Lower lobe of right lung (tissue), 2 donors: Measurements from ENCODE around the gene DYNLT1. TPM values are rescaled to one million over a fixed set of nuclear protein-coding genes. Genes with fewer than 3 reads are reported as not detected.
"Not testable (repeated sequence)": the region's sequence is repeated elsewhere in the genome, so short reads cannot be mapped to it uniquely, and the experiment has no call there.

ENCODE experiments used
- ATAC-seq, 2 donors: fragments of 200-7000 bp; cut with Tn5 transposase; one replicate each; pipeline ENCODE4 v1.9.1; 2020 to 2022; ENCODE audit warnings: mild to moderate bottlenecking in 2 of 2, moderate library complexity in 2 of 2
- DNase-seq: peaks from one replicate; pipeline ENCODE4 v3.0.0-alpha.2; 2020
- H3K27ac ChIP-seq: fragments of 200-600 bp; one replicate; pipeline ENCODE4 v1.8.0; 2022
- H3K27me3 ChIP-seq: fragments of 200-600 bp; one replicate; pipeline ENCODE4 v1.8.0; 2022; ENCODE audit warnings: low read depth
- H3K36me3 ChIP-seq: fragments of 200-600 bp; one replicate; pipeline ENCODE4 v1.8.0; 2022; ENCODE audit warnings: mild to moderate bottlenecking
- H3K4me1 ChIP-seq: fragments of 200-600 bp; one replicate; pipeline ENCODE4 v1.8.0; 2022
- H3K4me3 ChIP-seq: fragments of 200-600 bp; one replicate; pipeline ENCODE4 v1.8.0; 2022; ENCODE audit warnings: mild to moderate bottlenecking
- H3K9me3 ChIP-seq: fragments of 200-600 bp; one replicate; pipeline ENCODE4 v1.8.0; 2022
- CTCF ChIP-seq: fragments of 200-600 bp; IDR thresholded peaks from one replicate; pipeline ENCODE4 v1.8.0; 2022; ENCODE audit warnings: antibody characterized with exemption, mild to moderate bottlenecking
- intact Hi-C: fragments of 100-400 bp; cut with DNase I; formaldehyde crosslinking; loops from one replicate; pipeline ENCODE4 v1.11.0; 2022
- total RNA-seq: library from RNA; stranded (reverse); fragmentation: NEBNext Ultra II Directional; extraction: Animal tissue kit (Norgen Biotek cat#: 25700); gene quantifications from one replicate; pipeline ENCODE4 v1.2.1, GENCODE V29; 2021
- donor health status: DM: no; HTN: yes; CAD: no; lungs with severe emphysema.

Gene DYNLT1
- total RNA-seq, 1 donor from 2014 or later = 101 TPM

GRCh38 chr6:158684745-158685324 lies 40.3 kb upstream of the DYNLT1 start:
- Histone ChIP-seq H3K4me1 (peaks cover 26% of the 10 kb centered on the region), H3K4me3 (no peak overlapping the region), H3K9me3 (no peaks in the 10 kb centered on the region), H3K27me3 (no peaks in the 10 kb centered on the region), H3K36me3 (no peaks in the 10 kb centered on the region), H3K27ac (peak overlapping the region; percentile 80)
- TF ChIP-seq CTCF = no peak
- intact Hi-C loops = no loop called here
- DNase-seq (no peak), ATAC-seq (no peak)

GRCh38 chr6:158684311-158684710 lies 39.8 kb upstream of the DYNLT1 start:
- Histone ChIP-seq H3K4me1 (peaks cover 26% of the 10 kb centered on the region), H3K9me3 (no peaks in the 10 kb centered on the region), H3K36me3 (no peaks in the 10 kb centered on the region), H3K27me3 (no peaks in the 10 kb centered on the region), H3K4me3 (no peak overlapping the region), H3K27ac (no peak overlapping the region)
- no peak for ATAC-seq
- DNase-seq = no peak
- intact Hi-C loops = no loop called here
- no peak for TF ChIP-seq CTCF

- no peak for ATAC-seq
- H3K36me3 ChIP-seq = no peaks in the 10 kb centered on the region
- no peaks in the 10 kb centered on the region for H3K4me1 ChIP-seq
- intact Hi-C loops = no loop called here
- H3K27me3 ChIP-seq = no peaks in the 10 kb centered on the region
- no peak for DNase-seq
- H3K27ac ChIP-seq = no peak overlapping the region
- no peak for TF ChIP-seq CTCF
- H3K9me3 ChIP-seq = no peaks in the 10 kb centered on the region
- no peak overlapping the region for H3K4me3 ChIP-seq
Observed at GRCh38 chr6:158680481-158680880, 35.9 kb upstream of the DYNLT1 start.

GRCh38 chr6:158680015-158680414 lies 35.5 kb upstream of the DYNLT1 start:
- TF ChIP-seq CTCF = no peak
- Histone ChIP-seq H3K4me1 (no peaks in the 10 kb centered on the region), H3K4me3 (no peak overlapping the region), H3K9me3 (no peaks in the 10 kb centered on the region), H3K27me3 (no peaks in the 10 kb centered on the region), H3K27ac (no peak overlapping the region), H3K36me3 (no peaks in the 10 kb centered on the region)
- intact Hi-C loops = no loop called here
- ATAC-seq (no peak), DNase-seq (no peak)

GRCh38 chr6:158677906-158678578 lies 33.5 kb upstream of the DYNLT1 start:
- no peaks in the 10 kb centered on the region for H3K27me3 ChIP-seq
- H3K36me3 ChIP-seq = no peaks in the 10 kb centered on the region
- no peaks in the 10 kb centered on the region for H3K9me3 ChIP-seq
- no peak overlapping the region for H3K4me3 ChIP-seq
- H3K27ac ChIP-seq = no peak overlapping the region
- TF ChIP-seq CTCF = no peak
- ATAC-seq (no peak), DNase-seq (no peak)
- intact Hi-C loops = no loop called here
- no peaks in the 10 kb centered on the region for H3K4me1 ChIP-seq

- H3K27ac ChIP-seq, H3K4me1 ChIP-seq, H3K9me3 ChIP-seq, intact Hi-C loops, DNase-seq, ATAC-seq, H3K4me3 ChIP-seq, H3K27me3 ChIP-seq, H3K36me3 ChIP-seq: not testable (repeated sequence)
Observed at GRCh38 chr6:158677094-158677493, 32.6 kb upstream of the DYNLT1 start.
